Osteoblast (primary cell): ENCODE results near the gene TMEM168. TPM values are rescaled to one million over a fixed set of nuclear protein-coding genes. Genes with fewer than 3 reads are reported as not detected.
"Not testable (repeated sequence)": the region's sequence is repeated elsewhere in the genome, so short reads cannot be mapped to it uniquely, and the experiment has no call there.

Source experiments
- DNase-seq: peaks from one replicate; pipeline ENCODE4 v3.0.0; 2011; ENCODE audit warnings: low spot score, mixed read lengths; ENCODE audit not compliant: insufficient read length; ENCODE audit errors: missing footprints
- H2AFZ ChIP-seq: 2 replicates; pipeline ENCODE4 v1.6.0; 2011; ENCODE audit warnings: mild to moderate bottlenecking, low read length
- H3K27ac ChIP-seq: 2 replicates; pipeline ENCODE4 v1.5.1; 2011; ENCODE audit warnings: mild to moderate bottlenecking, low read depth, low read length, moderate library complexity
- H3K27me3 ChIP-seq: 2 replicates; pipeline ENCODE4 v1.6.0; 2012; ENCODE audit warnings: mild to moderate bottlenecking, control low read depth, inconsistent platforms, low read length, moderate library complexity; ENCODE audit not compliant: insufficient read depth
- H3K36me3 ChIP-seq: 2 replicates; pipeline ENCODE4 v1.5.1; 2011; ENCODE audit warnings: mild to moderate bottlenecking, low read length, control low read depth, moderate library complexity; ENCODE audit not compliant: insufficient read depth
- H3K4me1 ChIP-seq: 2 replicates; pipeline ENCODE4 v1.5.1; 2011; ENCODE audit warnings: mild to moderate bottlenecking, low read length, control low read depth, moderate library complexity; ENCODE audit not compliant: insufficient read depth
- H3K4me2 ChIP-seq: 2 replicates; pipeline ENCODE4 v1.6.0; 2011; ENCODE audit warnings: mild to moderate bottlenecking, low read length; ENCODE audit not compliant: insufficient read depth
- H3K4me3 ChIP-seq: fragments of 200-600 bp; sonication (generic); 3 replicates; pipeline ENCODE4 v1.5.1; 2012; ENCODE audit warnings: mild to moderate bottlenecking, low read length, inconsistent platforms; ENCODE audit not compliant: insufficient read depth
- H3K79me2 ChIP-seq: 2 replicates; pipeline ENCODE4 v1.6.0; 2012; ENCODE audit warnings: mild to moderate bottlenecking, low read length, control low read depth, inconsistent platforms; ENCODE audit not compliant: insufficient read depth
- H3K9me3 ChIP-seq: 2 replicates; pipeline ENCODE4 v1.5.1; 2011; ENCODE audit warnings: low read depth, low read length, control low read depth
- H4K20me1 ChIP-seq: 2 replicates; pipeline ENCODE4 v1.6.0; 2012; ENCODE audit warnings: mild to moderate bottlenecking, low read length, control low read depth; ENCODE audit not compliant: insufficient read depth
- total RNA-seq: library from RNA; depleted of rRNA; stranded (reverse); fragments of >200 nt; gene quantifications from 2 replicates; pipeline ENCODE4 v1.2.3, GENCODE V29; 2012
- TF ChIP-seq, protein P1 (sequence below): IDR thresholded peaks from 2 replicates; pipeline ENCODE4 v1.5.1; 2011; ENCODE audit warnings: mild to moderate bottlenecking, low read depth, low read length, moderate library complexity; ENCODE audit errors: extremely low read depth

Gene TMEM168, protein sequence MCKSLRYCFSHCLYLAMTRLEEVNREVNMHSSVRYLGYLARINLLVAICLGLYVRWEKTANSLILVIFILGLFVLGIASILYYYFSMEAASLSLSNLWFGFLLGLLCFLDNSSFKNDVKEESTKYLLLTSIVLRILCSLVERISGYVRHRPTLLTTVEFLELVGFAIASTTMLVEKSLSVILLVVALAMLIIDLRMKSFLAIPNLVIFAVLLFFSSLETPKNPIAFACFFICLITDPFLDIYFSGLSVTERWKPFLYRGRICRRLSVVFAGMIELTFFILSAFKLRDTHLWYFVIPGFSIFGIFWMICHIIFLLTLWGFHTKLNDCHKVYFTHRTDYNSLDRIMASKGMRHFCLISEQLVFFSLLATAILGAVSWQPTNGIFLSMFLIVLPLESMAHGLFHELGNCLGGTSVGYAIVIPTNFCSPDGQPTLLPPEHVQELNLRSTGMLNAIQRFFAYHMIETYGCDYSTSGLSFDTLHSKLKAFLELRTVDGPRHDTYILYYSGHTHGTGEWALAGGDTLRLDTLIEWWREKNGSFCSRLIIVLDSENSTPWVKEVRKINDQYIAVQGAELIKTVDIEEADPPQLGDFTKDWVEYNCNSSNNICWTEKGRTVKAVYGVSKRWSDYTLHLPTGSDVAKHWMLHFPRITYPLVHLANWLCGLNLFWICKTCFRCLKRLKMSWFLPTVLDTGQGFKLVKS
- total RNA-seq = 17.4 and 21.5 TPM in 2 replicates

DNA sequence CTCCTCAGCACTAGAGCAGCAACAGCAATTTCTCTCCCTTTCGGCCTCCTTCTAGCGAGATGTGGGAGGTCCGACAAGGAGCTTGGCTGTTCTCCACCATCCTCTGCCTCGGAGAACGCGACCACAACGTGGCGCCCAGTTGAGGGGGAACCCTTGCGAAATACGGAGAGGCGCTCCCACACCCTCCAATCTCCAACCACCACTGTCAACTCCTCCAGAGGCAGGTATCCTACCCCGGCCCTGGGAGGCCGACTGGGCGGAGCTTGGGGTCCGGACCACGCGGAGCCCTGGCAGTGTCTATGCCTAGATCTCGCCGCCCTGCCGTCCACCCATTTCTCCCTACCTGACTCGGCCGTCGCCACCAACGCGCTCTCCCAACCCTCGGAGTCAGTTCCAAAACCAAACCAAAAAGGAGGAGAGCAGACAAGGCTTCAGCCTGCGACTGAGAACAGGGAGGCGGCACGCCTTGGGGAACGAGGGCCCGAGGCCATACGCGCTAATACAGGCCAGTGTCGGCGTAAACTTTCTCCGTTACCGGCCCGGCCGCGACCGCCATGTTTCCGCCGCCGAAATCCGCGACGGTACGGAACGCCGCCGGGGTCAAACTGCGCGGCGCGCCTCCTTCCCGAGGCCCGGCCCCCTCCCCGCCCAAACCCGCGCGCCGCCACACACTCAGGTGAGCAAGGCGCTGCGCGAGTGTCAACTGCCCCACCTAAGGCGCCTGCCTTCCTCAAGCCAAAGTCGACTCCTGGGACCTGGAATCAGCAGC, at the start of gene TMEM168:
TSS of gene TMEM168 (minus strand) at position 577 of the 769 bp plus-strand sequence. CDS start 5,568 bp downstream, outside the sequence.
- H3K9me3 ChIP-seq = no peaks in the 10 kb centered on the region
- H3K79me2 ChIP-seq = peaks cover 38% of the 10 kb centered on the region
- peak within 1 kb of the TSS; percentile 96 for H3K4me3 ChIP-seq
- no peaks in the 10 kb centered on the region for H3K36me3 ChIP-seq
- no peaks in the 10 kb centered on the region for H4K20me1 ChIP-seq
- TF ChIP-seq, protein P1, sequence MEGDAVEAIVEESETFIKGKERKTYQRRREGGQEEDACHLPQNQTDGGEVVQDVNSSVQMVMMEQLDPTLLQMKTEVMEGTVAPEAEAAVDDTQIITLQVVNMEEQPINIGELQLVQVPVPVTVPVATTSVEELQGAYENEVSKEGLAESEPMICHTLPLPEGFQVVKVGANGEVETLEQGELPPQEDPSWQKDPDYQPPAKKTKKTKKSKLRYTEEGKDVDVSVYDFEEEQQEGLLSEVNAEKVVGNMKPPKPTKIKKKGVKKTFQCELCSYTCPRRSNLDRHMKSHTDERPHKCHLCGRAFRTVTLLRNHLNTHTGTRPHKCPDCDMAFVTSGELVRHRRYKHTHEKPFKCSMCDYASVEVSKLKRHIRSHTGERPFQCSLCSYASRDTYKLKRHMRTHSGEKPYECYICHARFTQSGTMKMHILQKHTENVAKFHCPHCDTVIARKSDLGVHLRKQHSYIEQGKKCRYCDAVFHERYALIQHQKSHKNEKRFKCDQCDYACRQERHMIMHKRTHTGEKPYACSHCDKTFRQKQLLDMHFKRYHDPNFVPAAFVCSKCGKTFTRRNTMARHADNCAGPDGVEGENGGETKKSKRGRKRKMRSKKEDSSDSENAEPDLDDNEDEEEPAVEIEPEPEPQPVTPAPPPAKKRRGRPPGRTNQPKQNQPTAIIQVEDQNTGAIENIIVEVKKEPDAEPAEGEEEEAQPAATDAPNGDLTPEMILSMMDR = no peak
- peak within 1 kb of the TSS; percentile 91 for H3K27ac ChIP-seq
- peaks cover 10% of the 10 kb centered on the region for H3K4me1 ChIP-seq
- peak within 1 kb of the TSS; percentile 90 for H3K4me2 ChIP-seq
- no peaks in the 10 kb centered on the region for H3K27me3 ChIP-seq
- DNase-seq = peak; percentile 91
- peak within 1 kb of the TSS; percentile 100 for H2AFZ ChIP-seq

DNA sequence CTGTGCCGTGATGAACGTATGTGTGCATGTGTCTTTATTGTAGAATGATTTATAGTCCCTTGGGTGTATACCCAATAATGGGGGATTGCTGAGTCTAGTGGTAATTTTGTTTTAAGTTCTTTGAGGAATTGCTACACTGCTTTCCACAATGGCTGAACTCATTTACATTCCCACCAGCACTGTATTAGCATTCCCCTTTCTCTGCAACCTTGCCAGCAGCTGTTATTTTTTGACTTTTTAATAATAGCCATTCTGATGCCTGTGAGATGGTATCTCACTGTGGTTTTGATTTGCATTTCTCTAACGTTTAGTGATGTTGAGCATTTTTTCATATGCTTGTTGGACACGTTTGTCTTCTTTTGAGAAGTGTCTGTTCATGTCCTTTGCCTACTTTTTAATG, 45.7 kb upstream of the TMEM168 start:
- not testable (repeated sequence) for H3K4me1 ChIP-seq, H3K27me3 ChIP-seq, DNase-seq, H3K36me3 ChIP-seq, H2AFZ ChIP-seq, H3K79me2 ChIP-seq, H3K27ac ChIP-seq, H3K4me2 ChIP-seq, H3K4me3 ChIP-seq, H3K9me3 ChIP-seq
- peaks cover 11% of the 10 kb centered on the region for H4K20me1 ChIP-seq

DNA sequence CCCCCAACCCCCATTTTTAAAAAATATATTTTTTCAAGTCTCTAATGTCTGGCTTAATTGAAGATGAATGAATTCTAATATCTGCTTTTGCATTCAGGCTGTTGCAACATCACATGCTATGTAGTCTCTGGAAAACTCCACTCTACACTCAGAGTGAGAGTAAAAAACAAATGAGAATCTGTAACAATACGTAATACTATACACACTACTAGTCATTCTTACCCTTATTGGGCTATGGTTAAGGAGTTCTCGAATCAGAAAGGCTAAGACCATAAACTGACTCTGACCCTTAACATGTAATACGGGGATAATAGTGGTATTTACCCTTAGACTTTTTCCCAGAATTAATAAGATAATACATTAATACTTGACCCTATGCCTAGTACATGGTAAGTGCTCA, 42.9 kb upstream of the TMEM168 start:
- Histone ChIP-seq H3K36me3 (peaks cover 25% of the 10 kb centered on the region), H3K4me3 (no peak overlapping the region), H3K4me2 (no peak overlapping the region), H3K27me3 (no peaks in the 10 kb centered on the region), H3K4me1 (no peaks in the 10 kb centered on the region), H3K9me3 (peaks cover 2% of the 10 kb centered on the region), H2AFZ (no peak overlapping the region), H3K79me2 (no peaks in the 10 kb centered on the region), H4K20me1 (peaks cover 7% of the 10 kb centered on the region), H3K27ac (no peak overlapping the region)
- TF ChIP-seq, protein P1 = no peak
- DNase-seq = no peak

DNA sequence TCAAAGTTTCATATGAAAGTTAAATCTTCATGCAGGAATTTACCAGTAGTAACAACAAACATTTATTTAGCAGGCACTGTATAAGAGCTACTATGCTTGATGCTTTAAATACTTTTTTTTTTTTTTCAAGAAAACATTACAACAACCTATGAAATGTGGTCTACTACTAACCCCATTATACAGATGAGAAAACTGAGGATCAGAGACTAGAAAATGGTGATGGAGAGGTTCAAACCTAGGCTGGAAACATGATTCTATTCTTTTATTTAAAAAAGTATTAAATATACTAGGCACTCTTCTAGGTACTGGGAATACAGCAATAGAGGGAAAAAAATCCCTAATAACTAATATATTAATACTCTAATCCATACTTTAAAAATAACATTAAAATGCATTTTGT, 40.6 kb upstream of the TMEM168 start:
- Histone ChIP-seq H3K9me3 (peaks cover 2% of the 10 kb centered on the region), H3K36me3 (peaks cover 29% of the 10 kb centered on the region), H3K4me3 (no peak overlapping the region), H3K27me3 (no peaks in the 10 kb centered on the region), H3K27ac (no peak overlapping the region), H3K4me1 (no peaks in the 10 kb centered on the region), H4K20me1 (peaks cover 3% of the 10 kb centered on the region), H2AFZ (no peak overlapping the region), H3K79me2 (no peaks in the 10 kb centered on the region), H3K4me2 (no peak overlapping the region)
- TF ChIP-seq, protein P1 = no peak
- no peak for DNase-seq
